ENCODE data around the gene BAG3. TPM values are rescaled to one million over a fixed set of nuclear protein-coding genes. Genes with fewer than 3 reads are reported as not detected.

The BAG3 gene
- total and polyA plus RNA-seq, 2 of the 8 experiments (the other 6 are each of a cell fraction or from before 2014, with no cell fraction given), result 3.5 to 13.3 TPM

DNA sequence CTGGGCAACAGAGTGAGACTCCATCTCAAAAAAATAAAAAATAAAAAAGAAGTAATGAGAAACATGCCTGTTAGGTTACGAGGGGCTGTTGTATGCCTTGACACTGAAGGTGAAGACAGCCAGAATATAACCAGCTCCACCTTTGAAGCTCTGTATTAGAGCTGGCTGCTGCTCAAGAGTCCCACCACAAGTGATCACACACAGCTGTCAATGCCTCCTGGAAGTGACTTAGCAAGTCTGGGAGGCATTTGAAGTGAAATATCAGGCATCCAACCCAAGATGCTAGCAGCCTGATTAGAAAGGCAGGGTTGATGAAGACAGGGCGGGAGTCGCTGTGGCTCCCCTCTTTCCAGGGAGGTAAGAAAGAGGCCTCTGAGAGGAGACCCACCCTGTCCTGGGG lies 40.5 kb downstream of the BAG3 start:
- no peak overlapping the region for H3K56ac ChIP-seq (replicated peaks; ENCODE audit: insufficient read length, low read depth, low read length)
- H3K23ac ChIP-seq (ENCODE audit: insufficient read length), result no peak overlapping the region
- no peak overlapping the region for H3K18ac ChIP-seq (ENCODE audit: extremely low read depth, low read length)
- no peak overlapping the region for H3K4me3 ChIP-seq (ENCODE audit: extremely low read depth in 1 of 4, insufficient read depth in 2 of 4, low read depth in 3 of 4, low read length in 4 of 4)
- no peak overlapping the region for H2BK20ac ChIP-seq (ENCODE audit: low read length)
- CTCF ChIA-PET (ENCODE audit: partially characterized antibody), result interaction anchor here (0.5 to 0.9 kb wide), 2 partner anchors 35 to 280 kb away, joined by 3 to 6 read pairs; no protein-coding TSS in a partner anchor
- DNase-seq (ENCODE audit: low read depth in 1 of 2, low spot score in 2 of 2) (no peak), FAIRE-seq (no peak)
- H2BK12ac ChIP-seq (ENCODE audit: low read depth, low read length), result no peak overlapping the region
- H3K14ac ChIP-seq (ENCODE audit: insufficient read length), result no peak overlapping the region
- H3K9ac ChIP-seq (replicated peaks in 1 of 4; ENCODE audit: extremely low read depth in 1 of 4, low read depth in 3 of 4, low read length in 3 of 4), result no peak overlapping the region
- no peaks in the 10 kb centered on the region for H3K79me2 ChIP-seq (ENCODE audit: control insufficient read depth in 1 of 2, insufficient read depth in 2 of 2, low read length in 2 of 2)
- POLR2A ChIA-PET (ENCODE audit: partially characterized antibody), result no interaction called here
- H3K79me1 ChIP-seq (ENCODE audit: low read depth, low read length), result no peaks in the 10 kb centered on the region
- no peak overlapping the region for H4K8ac ChIP-seq (ENCODE audit: extremely low read depth, insufficient read depth, low read length)
- H3K36me3 ChIP-seq (ENCODE audit: control insufficient read depth in 2 of 4, insufficient read depth in 4 of 4, low read length in 3 of 4), result no peaks in the 10 kb centered on the region
- no peak overlapping the region for H3K27ac ChIP-seq (ENCODE audit: low read depth, low read length)
- H3K4me2 ChIP-seq (ENCODE audit: insufficient read depth in 1 of 2, low read depth in 2 of 2, low read length in 2 of 2), result no peak overlapping the region
- no peak overlapping the region for H2BK120ac ChIP-seq (replicated peaks; ENCODE audit: low read depth, low read length)
- peaks cover 5% of the 10 kb centered on the region for H3K23me2 ChIP-seq (ENCODE audit: low read depth, low read length)
- H2AFZ ChIP-seq (ENCODE audit: low read length), result no peak overlapping the region
- H4K20me1 ChIP-seq (replicated peaks in 1 of 2; ENCODE audit: control insufficient read depth in 1 of 2, insufficient read depth in 2 of 2, low read length in 2 of 2), result no peaks in the 10 kb centered on the region
- no peaks in the 10 kb centered on the region for H3K9me3 ChIP-seq (ENCODE audit: insufficient read depth in 2 of 2, low read depth in 1 of 2, low read length in 1 of 2)
- no peak overlapping the region for H2AK5ac ChIP-seq (ENCODE audit: low read depth, low read length)
- 98% methylated on average over 3 of the region's 3 CpGs; no CpG with 5 or more reads in 1 of the 2 experiments for WGBS, 2 experiments (ENCODE audit: extremely low coverage in 1 of 2, insufficient coverage in 1 of 2, insufficient read length in 1 of 2, insufficient replicate concordance in 2 of 2, low coverage in 1 of 2, low lambda C conversion rate in 2 of 2, missing lambda C conversion rate in 1 of 2)
- H4K5ac ChIP-seq (ENCODE audit: insufficient read length, low read depth, low read length), result no peak overlapping the region
- no peak overlapping the region for H2BK5ac ChIP-seq (ENCODE audit: low read depth, low read length)
- no peak overlapping the region for H4K91ac ChIP-seq (replicated peaks; ENCODE audit: insufficient read length, low read length)
- no peak overlapping the region for H2BK15ac ChIP-seq (ENCODE audit: low read length)
- H3K4ac ChIP-seq (replicated peaks; ENCODE audit: insufficient read length, low read depth, low read length), result no peak overlapping the region
- H3K4me1 ChIP-seq (replicated peaks in 1 of 4; ENCODE audit: control insufficient read depth in 3 of 4, insufficient read depth in 4 of 4, low read length in 3 of 4), result peaks cover 3 to 16% (median 14%) of the 10 kb centered on the region in 4 experiments; a peak in 6 of 7 replicates
- no peaks in the 10 kb centered on the region for H3K27me3 ChIP-seq (replicated peaks in 1 of 4; ENCODE audit: control insufficient read depth in 3 of 4, extremely low read depth in 1 of 4, insufficient read depth in 3 of 4, low read length in 3 of 4)
- no peak for TF ChIP-seq KDM5A (IDR thresholded peaks at IDR 0.05; ENCODE audit: low read length)
- TF ChIP-seq CHD1 (IDR thresholded peaks at IDR 0.05; ENCODE audit: low read depth, low read length), result no peak
- no peak for TF ChIP-seq SIRT6 (IDR thresholded peaks at IDR 0.05; ENCODE audit: low read length)
- TF ChIP-seq ASH2L (IDR thresholded peaks at IDR 0.05; ENCODE audit: low read length), result no peak
- no peak for TF ChIP-seq EGR1 (IDR thresholded peaks at IDR 0.05; ENCODE audit: borderline replicate concordance, low read depth, low read length)
- no peak for TF ChIP-seq JUND (IDR thresholded peaks at IDR 0.05; ENCODE audit: low read length)
- no peak for TF ChIP-seq TAF7 (optimal IDR thresholded peaks at IDR 0.05; ENCODE audit: borderline replicate concordance, low read depth, low read length)
- TF ChIP-seq JUN (IDR thresholded peaks at IDR 0.05; ENCODE audit: low read depth, low read length), result no peak
- no peak for TF ChIP-seq EZH2 (IDR thresholded peaks at IDR 0.05; ENCODE audit: low read depth, low read length, severe bottlenecking)
- TF ChIP-seq ATF3 (IDR thresholded peaks at IDR 0.05; ENCODE audit: insufficient read depth, low read depth, low read length), result no peak
- TF ChIP-seq CREB1 (IDR thresholded peaks at IDR 0.05), result no peak
- no peak for TF ChIP-seq RXRA (IDR thresholded peaks at IDR 0.05; ENCODE audit: insufficient read depth, low read depth, low read length)
- TF ChIP-seq YY1 (IDR thresholded peaks at IDR 0.05; ENCODE audit: low read depth, low read length), result no peak
- no peak for TF ChIP-seq POLR2A (IDR thresholded peaks at IDR 0.05; ENCODE audit: control extremely low read depth in 1 of 2, low read depth in 2 of 2, low read length in 2 of 2)

Data from H1 (cell line).